Prostate gland (tissue), 2 donors: ENCODE measurements around the gene SAAL1. TPM values are rescaled to one million over a fixed set of nuclear protein-coding genes. Genes with fewer than 3 reads are reported as not detected.
"Not testable (repeated sequence)": the region's sequence is repeated elsewhere in the genome, so short reads cannot be mapped to it uniquely, and the experiment has no call there.

Experiments used
- DNase-seq: peaks from one replicate; pipeline ENCODE4 v3.0.0-alpha.2; 2019; ENCODE audit warnings: low spot score
- H3K27ac ChIP-seq, 2 donors: fragments of 200-600 bp; sonication (generic); 2 replicates each; pipeline ENCODE4 v1.5.1; 2017 to 2019
- H3K27me3 ChIP-seq: fragments of 200-600 bp; sonication (generic); replicated peaks from 2 replicates; pipeline ENCODE4 v1.5.1; 2019; ENCODE audit not compliant: insufficient read depth
- H3K36me3 ChIP-seq, 2 donors: fragments of 200-600 bp; sonication (generic); 1 replicate in 1 of 2; 2 replicates in 1 of 2; pipeline versions ENCODE4 v1.5.1 to v1.8.1; 2017 to 2019
- H3K4me1 ChIP-seq: fragments of 200-600 bp; sonication (generic); replicated peaks from 2 replicates; pipeline ENCODE4 v1.5.1; 2019
- H3K4me3 ChIP-seq, 2 donors: fragments of 200-600 bp; sonication (generic); 2 replicates each; pipeline ENCODE4 v1.5.1; 2017 to 2019
- H3K9me3 ChIP-seq: fragments of 200-600 bp; sonication (generic); 2 replicates; pipeline ENCODE4 v1.5.1; 2017
- CTCF ChIP-seq, 4 experiments: fragments of 200-600 bp in 2 of 4; fragments of 450-650 bp in 2 of 4; sonication (generic) in 2 of 4; IDR thresholded peaks; 1 replicate in 3 of 4; 2 replicates in 1 of 4; pipeline ENCODE4 v1.5.1; 2016 to 2019; ENCODE audit warnings: antibody characterized with exemption in 4 of 4, mild to moderate bottlenecking in 2 of 4, moderate library complexity in 2 of 4
- POLR2A ChIP-seq: fragments of 450-650 bp; IDR thresholded peaks from one replicate; pipeline ENCODE4 v1.6.1; 2016; ENCODE audit warnings: antibody characterized with exemption, mild to moderate bottlenecking
- POLR2AphosphoS5 ChIP-seq: sonication (generic); formaldehyde crosslinking; IDR thresholded peaks from one replicate; pipeline ENCODE4 v1.6.1; 2017; ENCODE audit warnings: antibody characterized with exemption
- WGBS: methylation state at CpG from one replicate; pipeline ENCODE4 v1.1.5; 2018; 5-methylcytosine and 5-hydroxymethylcytosine counted together
- intact Hi-C: fragments of 100-400 bp; cut with DNase I; formaldehyde crosslinking; loops from one replicate; pipeline ENCODE4 v1.14.2; 2022
- total RNA-seq, 2 donors: library from RNA; depleted of rRNA; stranded (reverse); fragments of >200 nt; gene quantifications; one replicate each; pipeline ENCODE4 v1.1.0, GENCODE V29; 2016

Gene SAAL1
- total RNA-seq, 2 donors from 2014 or later = 11.2 to 25.8 TPM

DNA sequence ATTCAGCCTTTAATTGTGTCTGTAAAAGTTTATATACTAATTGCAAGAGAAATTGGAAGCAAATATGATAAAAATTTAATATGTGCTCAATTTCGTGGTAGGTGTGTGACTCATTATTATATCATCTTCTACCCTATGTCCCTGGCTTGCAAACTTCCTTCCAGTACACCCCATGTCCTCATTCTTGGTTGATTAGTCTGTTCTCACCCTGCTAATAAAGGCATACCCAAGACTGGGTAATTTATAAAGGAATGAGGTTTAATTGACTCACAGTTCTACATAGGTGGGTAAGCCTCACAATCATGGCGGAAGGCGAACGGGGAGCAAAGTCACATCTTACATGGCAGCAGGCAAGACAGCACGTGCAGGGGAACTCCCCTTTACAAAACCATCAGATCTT lies 38.4 kb upstream of the SAAL1 start:
- no peak overlapping the region for H3K27ac ChIP-seq
- H3K36me3 ChIP-seq = no peaks in the 10 kb centered on the region
- H3K4me3 ChIP-seq = no peak overlapping the region
- 74% methylated on average over 5 of the region's 5 CpGs for WGBS
- intact Hi-C loops = no loop called here
- H3K4me1 ChIP-seq = no peaks in the 10 kb centered on the region
- no peaks in the 10 kb centered on the region for H3K27me3 ChIP-seq
- H3K9me3 ChIP-seq = no peaks in the 10 kb centered on the region
- TF ChIP-seq POLR2AphosphoS5 (no peak), POLR2A (no peak), CTCF (IDR thresholded peaks at IDR 0.05) (no peak)
- DNase-seq = no peak

GRCh38 chr11:18140145-18140544 lies 34.3 kb upstream of the SAAL1 start:
- WGBS = 85% methylated on average over 2 of the region's 2 CpGs
- Histone ChIP-seq H3K27me3 (no peaks in the 10 kb centered on the region), H3K36me3 (no peaks in the 10 kb centered on the region), H3K4me1 (no peaks in the 10 kb centered on the region), H3K9me3 (no peaks in the 10 kb centered on the region), H3K4me3 (no peak overlapping the region), H3K27ac (no peak overlapping the region)
- no peak for TF ChIP-seq CTCF (IDR thresholded peaks at IDR 0.05)
- intact Hi-C loops = no loop called here
- DNase-seq = no peak

- DNase-seq = no peak
- Histone ChIP-seq H3K4me3 (no peak overlapping the region), H3K27me3 (no peaks in the 10 kb centered on the region), H3K9me3 (no peaks in the 10 kb centered on the region), H3K4me1 (no peaks in the 10 kb centered on the region), H3K27ac (no peak overlapping the region), H3K36me3 (no peaks in the 10 kb centered on the region)
- WGBS = 94% methylated on average over 29 of the region's 29 CpGs
- intact Hi-C loops = no loop called here
- TF ChIP-seq CTCF (IDR thresholded peaks at IDR 0.05) (no peak), POLR2AphosphoS5 (no peak), POLR2A (no peak)
These were observed 31.4 kb upstream of the SAAL1 start for GRCh38 chr11:18137186-18137800.

DNA sequence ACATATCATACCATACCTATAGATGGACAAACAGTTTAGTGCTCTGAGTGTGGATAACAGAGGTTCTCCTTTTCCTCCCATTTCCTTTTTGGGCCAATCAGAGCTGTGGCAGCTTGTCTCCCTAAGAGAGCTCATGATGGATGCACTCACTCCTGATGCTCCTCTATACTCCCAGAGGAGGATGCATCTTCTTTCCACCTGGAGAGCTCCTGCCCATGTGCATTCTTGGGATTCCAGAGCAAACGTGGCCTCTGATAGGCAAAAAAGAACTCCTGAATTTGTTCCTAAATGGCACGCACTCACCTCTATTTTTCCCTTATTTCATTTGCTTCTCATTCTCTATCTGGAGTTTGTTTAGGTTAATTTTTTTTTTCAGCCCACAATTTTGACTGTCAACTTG lies 29.4 kb upstream of the SAAL1 start:
- H3K4me3 ChIP-seq = no peak overlapping the region
- no peaks in the 10 kb centered on the region for H3K36me3 ChIP-seq
- DNase-seq = no peak
- no peak overlapping the region for H3K27ac ChIP-seq
- TF ChIP-seq POLR2AphosphoS5 (no peak), CTCF (IDR thresholded peaks at IDR 0.05) (no peak), POLR2A (no peak)
- H3K27me3 ChIP-seq = no peaks in the 10 kb centered on the region
- H3K9me3 ChIP-seq = no peaks in the 10 kb centered on the region
- 43% methylated on average over 2 of the region's 2 CpGs for WGBS
- H3K4me1 ChIP-seq = no peaks in the 10 kb centered on the region
- intact Hi-C loops = no loop called here

DNA sequence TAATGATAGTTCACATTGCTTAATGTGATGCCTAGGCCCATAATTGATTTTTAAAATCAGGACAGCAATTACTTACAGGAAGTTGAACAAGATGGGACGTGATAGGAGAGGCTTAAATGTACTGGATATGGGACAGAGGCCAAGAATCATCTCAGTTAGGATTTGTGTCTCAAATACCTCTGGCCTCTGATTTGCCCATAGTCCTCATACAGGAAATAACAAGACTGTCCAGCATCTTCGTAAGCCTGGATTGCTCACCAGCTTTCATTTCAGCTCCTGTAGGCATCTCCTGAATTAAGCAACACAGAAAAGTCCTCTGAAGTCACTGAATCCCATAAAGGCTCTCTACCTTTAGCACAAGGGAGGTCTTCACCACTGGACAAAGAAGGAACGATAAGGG lies 26.5 kb upstream of the SAAL1 start, which contains the start of gene MRGPRX3:
Gene MRGPRX3, plus strand, starts transcription at position 231 of the 400 bp plus-strand sequence. CDS start 4,632 bp downstream, outside the sequence.
- no peaks in the 10 kb centered on the region for H3K27me3 ChIP-seq
- intact Hi-C loops = no loop called here
- 48% methylated on average over 3 of the region's 3 CpGs for WGBS
- TF ChIP-seq POLR2A = no peak
- TF ChIP-seq POLR2AphosphoS5 = no peak
- no peak for TF ChIP-seq CTCF (IDR thresholded peaks at IDR 0.05)
- H3K4me1 ChIP-seq = no peaks in the 10 kb centered on the region
- no peak within 1 kb of the TSS for H3K27ac ChIP-seq
- DNase-seq = no peak
- no peak within 1 kb of the TSS for H3K4me3 ChIP-seq
- H3K36me3 ChIP-seq = no peaks in the 10 kb centered on the region
- H3K9me3 ChIP-seq = no peaks in the 10 kb centered on the region

DNA sequence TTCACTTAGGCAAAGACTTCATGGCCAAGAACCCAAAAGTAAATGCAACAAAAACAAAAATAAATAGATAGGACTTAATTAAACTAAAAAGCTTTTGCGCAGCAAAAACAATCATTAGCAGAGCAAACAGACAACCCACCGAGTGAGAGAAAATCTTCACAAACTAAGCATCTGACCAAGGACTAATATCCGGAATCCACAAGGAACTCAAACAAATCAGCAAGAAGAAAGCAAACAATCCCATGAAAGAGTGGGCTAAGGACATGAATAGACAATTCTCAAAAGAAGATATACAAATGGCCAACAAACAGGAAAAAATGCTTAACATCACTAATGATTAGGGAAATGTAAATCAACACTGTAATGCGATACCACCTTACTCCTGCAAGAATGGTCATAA lies 25.2 kb upstream of the SAAL1 start:
- H3K9me3 ChIP-seq, H3K4me1 ChIP-seq, DNase-seq, H3K27me3 ChIP-seq, H3K27ac ChIP-seq, H3K36me3 ChIP-seq, intact Hi-C loops, H3K4me3 ChIP-seq: not testable (repeated sequence)
- 72% methylated on average over 4 of the region's 4 CpGs for WGBS

- H3K4me1 ChIP-seq, DNase-seq, H3K27me3 ChIP-seq, H3K36me3 ChIP-seq, H3K9me3 ChIP-seq, H3K4me3 ChIP-seq, H3K27ac ChIP-seq, intact Hi-C loops: not testable (repeated sequence)
- 62% methylated on average over 16 of the region's 20 CpGs for WGBS
These were observed 15.5 kb upstream of the SAAL1 start for GRCh38 chr11:18121331-18121828.
